HL-60 (cell line): ENCODE measurements around the gene IL1RAPL2.

Source experiments
- DNase-seq, 2 experiments: peaks; one replicate each; pipeline ENCODE4 v3.0.0-alpha.2; 2010 to 2020; ENCODE audit warnings: low read depth in 1 of 2, low spot score in 1 of 2
- H3K27ac ChIP-seq: fragments of 250-450 bp; sonication (Bioruptor Pico); replicated peaks from 2 replicates; pipeline ENCODE4 v1.5.1; 2020; ENCODE audit warnings: mild to moderate bottlenecking, moderate library complexity
- H3K27me3 ChIP-seq: fragments of 250-450 bp; sonication (Bioruptor Pico); 2 replicates; pipeline ENCODE4 v1.5.1; 2021; ENCODE audit warnings: mild to moderate bottlenecking, moderate library complexity; ENCODE audit not compliant: insufficient read depth, poor library complexity, severe bottlenecking
- H3K4me3 ChIP-seq: replicated peaks from 2 replicates; pipeline ENCODE4 v1.5.1; 2011; ENCODE audit warnings: mild to moderate bottlenecking, control low read depth, low read length; ENCODE audit not compliant: insufficient read depth
- GABPA ChIP-seq: IDR thresholded peaks from 2 replicates; pipeline ENCODE4 v1.6.1; 2012; ENCODE audit warnings: low read depth
- POLR2AphosphoS5 ChIP-seq: IDR thresholded peaks from 2 replicates; pipeline ENCODE4 v1.6.1; 2012; ENCODE audit warnings: low read depth
- SPI1 ChIP-seq: IDR thresholded peaks from 2 replicates; pipeline ENCODE4 v1.6.1; 2012; ENCODE audit warnings: low read depth, mild to moderate bottlenecking, borderline replicate concordance
- TF ChIP-seq, protein P1 (sequence below): IDR thresholded peaks from one replicate; pipeline ENCODE4 v1.5.1; 2011; ENCODE audit warnings: low read length, control low read depth, inconsistent platforms; ENCODE audit not compliant: insufficient read depth
- TF ChIP-seq, protein P2 (sequence below): IDR thresholded peaks from 2 replicates; pipeline ENCODE4 v1.6.1; 2012; ENCODE audit warnings: low read depth; ENCODE audit not compliant: insufficient replicate concordance

The IL1RAPL2 gene

DNA sequence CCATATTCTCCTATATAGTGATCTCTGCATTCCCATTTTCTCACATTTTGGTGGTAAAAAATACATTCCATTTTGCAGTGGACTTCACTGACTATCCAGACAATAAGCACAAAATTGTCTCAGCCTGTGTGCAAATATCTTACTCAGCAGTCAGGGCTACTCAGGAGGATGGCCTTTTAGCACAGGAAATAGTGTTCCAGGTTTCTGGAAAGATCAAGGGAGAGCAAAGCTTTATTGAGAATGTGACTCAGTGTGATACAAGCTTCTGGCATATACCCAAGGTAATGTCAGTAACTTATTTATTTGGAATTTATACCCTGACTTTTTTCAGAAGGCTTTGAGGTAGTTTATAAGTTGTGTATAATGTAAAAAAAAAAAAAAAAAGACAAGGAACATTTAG is 421.1 kb downstream of the IL1RAPL2 start:
- no peak for DNase-seq
- TF ChIP-seq GABPA, result no peak
- TF ChIP-seq, protein P1, sequence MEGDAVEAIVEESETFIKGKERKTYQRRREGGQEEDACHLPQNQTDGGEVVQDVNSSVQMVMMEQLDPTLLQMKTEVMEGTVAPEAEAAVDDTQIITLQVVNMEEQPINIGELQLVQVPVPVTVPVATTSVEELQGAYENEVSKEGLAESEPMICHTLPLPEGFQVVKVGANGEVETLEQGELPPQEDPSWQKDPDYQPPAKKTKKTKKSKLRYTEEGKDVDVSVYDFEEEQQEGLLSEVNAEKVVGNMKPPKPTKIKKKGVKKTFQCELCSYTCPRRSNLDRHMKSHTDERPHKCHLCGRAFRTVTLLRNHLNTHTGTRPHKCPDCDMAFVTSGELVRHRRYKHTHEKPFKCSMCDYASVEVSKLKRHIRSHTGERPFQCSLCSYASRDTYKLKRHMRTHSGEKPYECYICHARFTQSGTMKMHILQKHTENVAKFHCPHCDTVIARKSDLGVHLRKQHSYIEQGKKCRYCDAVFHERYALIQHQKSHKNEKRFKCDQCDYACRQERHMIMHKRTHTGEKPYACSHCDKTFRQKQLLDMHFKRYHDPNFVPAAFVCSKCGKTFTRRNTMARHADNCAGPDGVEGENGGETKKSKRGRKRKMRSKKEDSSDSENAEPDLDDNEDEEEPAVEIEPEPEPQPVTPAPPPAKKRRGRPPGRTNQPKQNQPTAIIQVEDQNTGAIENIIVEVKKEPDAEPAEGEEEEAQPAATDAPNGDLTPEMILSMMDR, result no peak
- no peak for TF ChIP-seq POLR2AphosphoS5
- TF ChIP-seq SPI1, result no peak
- TF ChIP-seq, protein P2, sequence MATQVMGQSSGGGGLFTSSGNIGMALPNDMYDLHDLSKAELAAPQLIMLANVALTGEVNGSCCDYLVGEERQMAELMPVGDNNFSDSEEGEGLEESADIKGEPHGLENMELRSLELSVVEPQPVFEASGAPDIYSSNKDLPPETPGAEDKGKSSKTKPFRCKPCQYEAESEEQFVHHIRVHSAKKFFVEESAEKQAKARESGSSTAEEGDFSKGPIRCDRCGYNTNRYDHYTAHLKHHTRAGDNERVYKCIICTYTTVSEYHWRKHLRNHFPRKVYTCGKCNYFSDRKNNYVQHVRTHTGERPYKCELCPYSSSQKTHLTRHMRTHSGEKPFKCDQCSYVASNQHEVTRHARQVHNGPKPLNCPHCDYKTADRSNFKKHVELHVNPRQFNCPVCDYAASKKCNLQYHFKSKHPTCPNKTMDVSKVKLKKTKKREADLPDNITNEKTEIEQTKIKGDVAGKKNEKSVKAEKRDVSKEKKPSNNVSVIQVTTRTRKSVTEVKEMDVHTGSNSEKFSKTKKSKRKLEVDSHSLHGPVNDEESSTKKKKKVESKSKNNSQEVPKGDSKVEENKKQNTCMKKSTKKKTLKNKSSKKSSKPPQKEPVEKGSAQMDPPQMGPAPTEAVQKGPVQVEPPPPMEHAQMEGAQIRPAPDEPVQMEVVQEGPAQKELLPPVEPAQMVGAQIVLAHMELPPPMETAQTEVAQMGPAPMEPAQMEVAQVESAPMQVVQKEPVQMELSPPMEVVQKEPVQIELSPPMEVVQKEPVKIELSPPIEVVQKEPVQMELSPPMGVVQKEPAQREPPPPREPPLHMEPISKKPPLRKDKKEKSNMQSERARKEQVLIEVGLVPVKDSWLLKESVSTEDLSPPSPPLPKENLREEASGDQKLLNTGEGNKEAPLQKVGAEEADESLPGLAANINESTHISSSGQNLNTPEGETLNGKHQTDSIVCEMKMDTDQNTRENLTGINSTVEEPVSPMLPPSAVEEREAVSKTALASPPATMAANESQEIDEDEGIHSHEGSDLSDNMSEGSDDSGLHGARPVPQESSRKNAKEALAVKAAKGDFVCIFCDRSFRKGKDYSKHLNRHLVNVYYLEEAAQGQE, result no peak
- no peaks in the 10 kb centered on the region for H3K27me3 ChIP-seq
- H3K4me3 ChIP-seq, result no peak overlapping the region
- H3K27ac ChIP-seq, result no peak overlapping the region

- TF ChIP-seq, protein P1, result no peak
- TF ChIP-seq SPI1 (no peak), POLR2AphosphoS5 (no peak), GABPA (no peak)
- TF ChIP-seq, protein P2, result no peak
- DNase-seq, result no peak
- Histone ChIP-seq H3K27ac (no peak overlapping the region), H3K27me3 (no peaks in the 10 kb centered on the region), H3K4me3 (no peak overlapping the region)
Observed at GRCh38 chrX:104988038-104988437, 422.0 kb downstream of the IL1RAPL2 start.

- no peak for DNase-seq
- Histone ChIP-seq H3K4me3 (no peak overlapping the region), H3K27me3 (no peaks in the 10 kb centered on the region), H3K27ac (no peak overlapping the region)
- no peak for TF ChIP-seq GABPA
Observed at GRCh38 chrX:104995546-104995945, 429.5 kb downstream of the IL1RAPL2 start.

DNA sequence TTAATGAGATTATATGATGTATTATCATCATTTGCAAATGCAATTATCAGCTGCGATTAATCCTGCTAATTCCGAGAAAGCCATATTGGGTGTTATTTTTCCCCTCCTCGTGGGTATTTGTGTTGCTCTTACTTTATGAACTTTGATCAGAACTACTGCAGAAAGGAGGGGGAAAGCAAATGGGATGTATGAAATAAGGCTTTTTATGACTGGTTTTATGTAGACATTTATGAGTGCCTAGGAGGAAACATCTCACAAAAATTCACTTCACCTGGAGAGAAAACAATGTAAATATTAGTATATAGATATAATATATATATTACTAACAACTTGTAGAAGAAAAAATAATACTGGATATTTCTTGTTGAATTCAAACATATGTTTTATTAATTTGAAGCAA is 440.1 kb downstream of the IL1RAPL2 start:
- H3K27ac ChIP-seq, result no peak overlapping the region
- TF ChIP-seq, protein P2, result no peak
- TF ChIP-seq POLR2AphosphoS5 (no peak), GABPA (no peak), SPI1 (no peak)
- TF ChIP-seq, protein P1, result no peak

More for the DNA sequence above, 440.1 kb downstream of the IL1RAPL2 start:
- no peak overlapping the region for H3K4me3 ChIP-seq
- H3K27me3 ChIP-seq, result no peaks in the 10 kb centered on the region
- no peak for DNase-seq
